CD4-positive, alpha-beta T cell treated with Interleukin-4 for 4 hours (primary cell): Measurements from ENCODE around the gene KRT80.
A peak's percentile ranks its signal among the peaks of the same experiment; 100 is the strongest.

ENCODE experiments used
- DNase-seq: peaks from one replicate; pipeline ENCODE4 v3.0.0-alpha.2; 2020

Gene KRT80

GRCh38 chr12:52126605-52127578 lies 64.9 kb downstream of the KRT80 start:
- no peak for DNase-seq

GRCh38 chr12:52126050-52126604 lies 65.7 kb downstream of the KRT80 start:
- DNase-seq = no peak

- no peak for DNase-seq
Observed at GRCh38 chr12:52125476-52125900, 66.3 kb downstream of the KRT80 start.

- no peak for DNase-seq
Observed at GRCh38 chr12:52123487-52124186, 68.2 kb downstream of the KRT80 start.

- no peak for DNase-seq
Observed at GRCh38 chr12:52122904-52123303, 68.9 kb downstream of the KRT80 start.

GRCh38 chr12:52122540-52122871 lies 69.3 kb downstream of the KRT80 start:
- DNase-seq = no peak

- DNase-seq = peak; percentile 47
Observed at GRCh38 chr12:52121824-52122539, 69.8 kb downstream of the KRT80 start.

GRCh38 chr12:52120951-52121823 lies 70.6 kb downstream of the KRT80 start:
- no peak for DNase-seq

- DNase-seq = peak; percentile 5
Observed at GRCh38 chr12:52119398-52120254, 72.2 kb downstream of the KRT80 start.
